MM.1S (cell line): ENCODE data around the gene BCL3.

Source experiments
- CTCF ChIP-seq: fragments of 300-600 bp; sonication (generic); IDR thresholded peaks from 2 replicates; pipeline ENCODE4 v1.5.1; 2016; ENCODE audit warnings: antibody characterized with exemption, low read length, mixed read lengths
- EZH2 ChIP-seq: fragments of 300-600 bp; sonication (generic); optimal IDR thresholded peaks from 2 replicates; pipeline ENCODE3; 2017; ENCODE audit warnings: low read depth, mild to moderate bottlenecking, antibody characterized with exemption, low read length, mixed read lengths
- EZH2phosphoT487 ChIP-seq: fragments of 300-600 bp; sonication (generic); IDR thresholded peaks from 2 replicates; pipeline ENCODE4 v1.6.1; 2018; ENCODE audit warnings: antibody characterized with exemption, low read length

GRCh38 chr19:44710483-44710882 lies 38.0 kb upstream of the BCL3 start:
- no peak for TF ChIP-seq EZH2
- TF ChIP-seq CTCF = no peak
- TF ChIP-seq EZH2phosphoT487 = no peak
